ENCODE measurements around the gene COL4A2.
"Not testable (repeated sequence)": the region's sequence is repeated elsewhere in the genome, so short reads cannot be mapped to it uniquely, and the experiment has no call there.

The COL4A2 gene

GRCh38 chr13:110475117-110475516 is 168.0 kb downstream of the COL4A2 start:
- no peak for DNase-seq (ENCODE audit: low spot score)

- no peak for DNase-seq (ENCODE audit: low spot score)
These were observed 168.6 kb downstream of the COL4A2 start for GRCh38 chr13:110475550-110476219.

DNA sequence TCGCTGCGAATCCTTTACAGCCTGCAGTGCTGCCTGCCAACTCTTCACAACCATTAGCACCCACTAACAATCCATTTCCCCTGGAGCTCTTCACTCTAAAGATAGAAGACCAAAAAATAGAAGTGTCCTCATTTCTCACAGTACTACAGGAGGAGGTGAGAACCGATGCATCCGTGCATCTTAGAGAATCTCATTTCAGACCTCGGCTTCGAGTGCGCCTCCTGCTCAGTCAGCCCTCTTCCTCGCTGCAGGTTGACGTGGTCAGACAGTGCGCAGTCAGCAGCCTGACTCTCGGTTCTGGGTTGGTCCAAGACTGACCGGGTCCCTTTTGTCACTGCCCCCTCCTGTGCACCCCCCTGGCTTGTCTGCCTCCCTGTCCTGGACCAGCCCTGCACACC is 169.1 kb downstream of the COL4A2 start:
- DNase-seq (ENCODE audit: low spot score): no peak

DNA sequence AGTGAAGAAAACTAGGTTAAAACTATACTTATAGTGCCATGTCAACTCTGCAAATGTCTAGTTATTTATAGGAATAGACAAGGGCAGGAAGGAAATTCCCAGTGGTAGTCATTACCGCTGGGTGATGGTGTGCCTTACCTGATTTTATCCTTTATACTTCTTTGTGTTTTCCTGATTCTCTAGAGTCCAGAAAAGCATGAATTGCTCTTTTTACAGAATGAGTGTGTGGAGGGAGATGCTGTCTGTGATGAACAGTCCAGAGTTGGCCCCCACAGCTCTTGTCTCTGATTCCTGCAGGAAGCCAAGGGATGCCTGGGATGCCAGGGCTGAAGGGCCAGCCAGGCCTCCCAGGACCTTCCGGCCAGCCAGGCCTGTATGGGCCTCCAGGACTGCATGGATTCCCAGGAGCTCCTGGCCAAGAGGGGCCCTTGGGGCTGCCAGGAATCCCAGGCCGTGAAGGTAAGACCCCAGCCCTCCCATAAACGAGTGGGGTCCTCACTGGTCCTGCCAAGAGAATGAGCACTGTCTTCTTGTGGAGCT is 170.7 kb downstream of the COL4A2 start:
- DNase-seq (ENCODE audit: low spot score): no peak

DNA sequence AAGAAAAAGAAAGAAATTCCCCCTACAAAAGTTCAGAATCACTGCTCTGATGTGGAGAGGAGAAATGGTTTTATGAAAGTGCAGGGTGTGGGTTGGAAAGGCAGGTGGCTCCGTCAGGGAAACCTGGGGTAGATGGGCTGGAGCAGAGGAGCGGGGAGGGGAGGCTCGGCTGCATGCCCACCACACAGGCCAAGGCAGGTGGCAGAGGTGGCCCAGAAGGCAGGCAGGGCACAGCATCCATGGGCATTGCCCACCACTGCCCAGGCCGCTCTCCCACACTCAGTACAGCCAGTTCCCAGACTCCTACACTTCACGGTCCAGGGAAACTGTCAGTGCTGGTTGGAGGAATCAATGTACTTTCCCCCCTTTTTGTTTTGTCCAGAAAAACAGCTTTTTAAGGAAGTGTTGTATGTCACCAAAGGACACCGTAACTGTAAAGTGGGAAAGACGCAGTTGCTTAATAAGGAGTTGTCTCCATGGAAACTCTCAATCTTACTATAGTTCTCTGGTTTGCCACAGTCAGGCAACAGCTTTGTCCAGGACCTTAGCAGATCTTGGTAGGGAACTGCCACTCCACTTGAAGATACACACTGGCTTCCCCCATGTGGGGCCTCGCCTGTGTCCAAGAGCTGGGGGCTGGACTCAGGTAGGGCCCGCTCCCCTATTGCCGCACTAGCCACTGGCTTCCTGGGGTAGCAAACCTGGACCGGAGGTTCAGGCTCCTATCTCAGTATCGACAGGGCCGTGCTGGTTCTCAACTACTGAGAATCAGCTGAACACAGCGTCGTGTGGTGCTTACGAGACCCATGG is 171.5 kb downstream of the COL4A2 start:
- no peak for DNase-seq (ENCODE audit: low spot score)

DNA sequence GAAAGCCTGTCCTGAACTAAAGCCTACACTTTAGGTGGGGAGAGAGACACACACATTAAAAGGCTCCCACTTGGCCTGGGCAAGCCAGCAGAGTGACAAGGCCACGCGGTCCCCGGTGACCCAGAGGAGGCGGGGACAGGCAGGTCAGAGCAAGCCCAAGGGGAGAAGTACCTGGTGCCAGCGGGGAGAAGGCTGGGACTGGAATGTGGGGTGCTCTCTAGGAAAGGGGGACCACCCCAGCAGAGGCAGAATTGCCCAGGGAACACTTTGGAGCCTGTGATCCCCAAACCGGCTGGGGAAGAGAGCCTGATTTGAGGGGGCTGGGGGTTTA is 172.1 kb downstream of the COL4A2 start:
- DNase-seq (ENCODE audit: low spot score): no peak

- DNase-seq (ENCODE audit: low spot score): no peak
These were observed 172.6 kb downstream of the COL4A2 start for GRCh38 chr13:110479648-110480047.

- DNase-seq (ENCODE audit: low spot score): no peak
These were observed 173.1 kb downstream of the COL4A2 start for GRCh38 chr13:110480161-110480560.

DNA sequence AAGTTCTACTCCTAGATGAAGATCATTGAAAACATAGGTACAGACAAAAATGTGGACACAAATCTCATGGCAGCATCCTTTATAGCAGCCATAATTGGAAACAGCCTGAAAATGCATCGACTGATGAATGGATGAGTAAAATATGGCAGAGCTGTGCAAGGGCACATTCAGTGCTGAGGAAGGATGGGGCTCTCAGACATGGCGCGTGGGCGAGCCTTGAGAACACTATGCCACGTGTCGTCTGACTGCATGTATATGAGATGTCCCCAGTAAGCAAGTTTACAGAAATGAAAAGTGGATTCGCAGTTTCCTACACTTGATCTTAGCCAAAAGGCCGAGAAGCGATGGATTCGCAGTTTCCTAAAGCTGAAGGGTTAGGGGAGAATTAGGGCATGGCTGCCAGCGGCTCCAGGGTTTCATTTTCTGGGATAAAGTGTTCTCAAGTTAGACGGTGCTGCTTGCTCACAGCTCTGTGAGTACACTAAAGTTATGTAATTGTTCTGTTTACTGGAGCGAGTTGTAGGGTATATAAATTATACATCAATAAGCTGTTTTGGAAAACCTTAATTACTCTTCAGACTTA is 176.4 kb downstream of the COL4A2 start:
- DNase-seq (ENCODE audit: low spot score): no peak

GRCh38 chr13:110484290-110485048 is 177.4 kb downstream of the COL4A2 start:
- no peak for DNase-seq (ENCODE audit: low spot score)

DNA sequence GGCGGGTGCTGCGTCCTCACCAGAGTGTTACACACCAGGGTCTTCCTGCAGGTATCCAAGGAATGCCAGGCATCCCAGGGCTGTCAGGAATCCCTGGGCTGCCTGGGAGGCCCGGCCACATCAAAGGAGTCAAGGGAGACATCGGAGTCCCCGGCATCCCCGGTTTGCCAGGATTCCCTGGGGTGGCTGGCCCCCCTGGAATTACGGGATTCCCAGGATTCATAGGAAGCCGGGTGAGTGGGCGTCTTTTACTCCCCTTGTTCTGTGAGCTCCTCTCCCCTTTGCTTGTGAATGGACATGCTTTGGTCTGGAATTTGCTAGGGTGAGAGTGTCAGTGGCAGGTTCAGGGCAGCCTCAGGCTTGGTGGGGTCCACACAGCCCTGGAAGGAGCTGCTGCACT is 178.5 kb downstream of the COL4A2 start:
- no peak for DNase-seq (ENCODE audit: low spot score)

GRCh38 chr13:110486061-110486715 is 179.1 kb downstream of the COL4A2 start:
- DNase-seq (ENCODE audit: low spot score): no peak

DNA sequence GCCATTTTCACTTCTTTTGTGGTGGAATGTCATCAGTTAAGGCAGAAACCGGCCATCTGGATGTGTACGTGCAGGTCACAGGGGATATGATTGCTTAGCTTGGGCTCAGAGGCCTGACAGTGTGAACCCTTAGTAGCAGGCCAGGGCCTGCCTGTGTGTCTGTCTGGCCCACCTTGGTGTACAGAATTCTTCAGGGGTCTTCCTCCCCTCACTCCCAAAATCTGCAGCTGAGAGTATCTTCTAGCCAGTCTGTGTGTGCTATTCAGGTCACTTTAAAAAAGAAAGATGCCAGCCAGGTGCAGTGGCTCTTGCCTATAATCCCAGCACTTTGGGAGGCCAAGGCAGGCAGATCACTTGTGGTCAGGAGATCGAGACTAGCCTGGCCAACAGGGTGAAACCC is 179.8 kb downstream of the COL4A2 start:
- not testable (repeated sequence) for DNase-seq (ENCODE audit: low spot score)

DNA sequence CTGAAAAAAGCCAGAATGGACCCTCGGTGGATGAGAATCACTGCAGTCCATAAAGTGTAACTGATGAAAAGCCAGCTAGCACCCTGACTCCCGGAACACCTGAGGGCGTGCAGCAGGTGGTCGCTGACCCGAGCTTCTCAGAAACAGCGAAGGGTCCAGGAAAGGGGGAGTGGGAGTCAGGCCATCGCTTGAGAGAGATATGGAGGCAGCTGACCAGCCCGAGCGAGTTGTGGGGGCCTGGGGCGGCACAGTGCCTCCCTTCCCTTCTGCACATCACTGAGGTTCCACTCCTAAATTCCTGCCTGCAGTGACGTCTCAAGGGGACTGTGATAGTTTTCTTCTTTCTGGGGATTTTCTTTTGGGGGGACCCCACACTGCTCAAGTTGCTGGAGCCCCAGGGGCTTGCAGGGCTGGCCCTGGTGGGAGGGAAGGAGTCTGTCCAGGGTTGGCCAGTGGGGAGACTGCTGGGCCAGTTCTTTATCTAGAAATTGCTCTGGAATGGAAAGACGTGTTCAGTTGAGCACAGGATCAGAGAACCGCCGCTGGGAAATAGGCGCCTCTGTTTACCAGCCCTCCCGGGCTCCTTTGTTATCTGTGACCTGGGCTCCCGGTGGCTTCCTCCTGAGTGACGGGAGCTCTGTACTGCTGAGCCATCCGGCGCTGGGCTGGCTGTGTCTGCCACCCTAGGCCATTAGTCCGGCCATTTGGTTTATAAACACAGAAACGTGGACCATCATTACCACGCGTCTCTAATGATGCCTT is 183.1 kb downstream of the COL4A2 start:
- no peak for DNase-seq (ENCODE audit: low spot score)

DNA sequence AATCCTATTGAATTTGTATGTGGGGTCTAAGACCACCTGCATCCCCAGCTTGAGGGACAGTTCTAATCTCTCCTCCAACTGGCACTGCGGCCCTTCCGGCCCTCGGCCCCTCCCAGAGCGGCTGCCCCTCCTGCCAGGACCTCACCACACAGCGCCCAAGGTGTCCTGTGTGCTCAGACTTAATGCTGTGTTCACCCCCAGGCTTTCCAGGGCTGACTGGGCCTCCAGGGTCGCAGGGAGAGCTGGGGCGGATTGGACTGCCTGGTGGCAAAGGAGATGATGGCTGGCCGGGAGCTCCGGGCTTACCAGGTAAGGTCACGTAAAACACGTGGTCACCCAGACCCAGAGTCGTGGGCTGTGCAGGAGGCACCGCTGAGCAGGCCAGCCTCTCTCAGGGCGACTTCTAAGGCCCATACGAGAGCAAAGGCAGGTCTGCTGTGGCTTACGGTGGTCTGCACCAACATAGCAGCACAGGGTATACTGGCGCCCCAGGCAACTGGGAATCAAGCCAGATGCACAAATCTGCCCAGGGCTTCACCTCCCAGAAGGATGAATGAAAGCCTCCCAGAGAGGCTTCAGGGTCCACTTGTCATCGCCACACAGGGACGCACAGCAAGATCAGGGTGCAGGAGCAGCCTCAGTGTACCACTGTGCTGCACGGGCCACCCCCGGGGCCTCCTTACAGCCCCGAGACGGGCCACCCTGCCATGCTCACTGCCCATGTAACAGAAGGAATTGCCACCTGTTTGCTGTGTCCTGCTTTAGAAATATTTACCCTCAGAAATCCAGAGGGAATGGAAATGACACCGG is 185.0 kb downstream of the COL4A2 start:
- no peak for DNase-seq (ENCODE audit: low spot score)

DNA sequence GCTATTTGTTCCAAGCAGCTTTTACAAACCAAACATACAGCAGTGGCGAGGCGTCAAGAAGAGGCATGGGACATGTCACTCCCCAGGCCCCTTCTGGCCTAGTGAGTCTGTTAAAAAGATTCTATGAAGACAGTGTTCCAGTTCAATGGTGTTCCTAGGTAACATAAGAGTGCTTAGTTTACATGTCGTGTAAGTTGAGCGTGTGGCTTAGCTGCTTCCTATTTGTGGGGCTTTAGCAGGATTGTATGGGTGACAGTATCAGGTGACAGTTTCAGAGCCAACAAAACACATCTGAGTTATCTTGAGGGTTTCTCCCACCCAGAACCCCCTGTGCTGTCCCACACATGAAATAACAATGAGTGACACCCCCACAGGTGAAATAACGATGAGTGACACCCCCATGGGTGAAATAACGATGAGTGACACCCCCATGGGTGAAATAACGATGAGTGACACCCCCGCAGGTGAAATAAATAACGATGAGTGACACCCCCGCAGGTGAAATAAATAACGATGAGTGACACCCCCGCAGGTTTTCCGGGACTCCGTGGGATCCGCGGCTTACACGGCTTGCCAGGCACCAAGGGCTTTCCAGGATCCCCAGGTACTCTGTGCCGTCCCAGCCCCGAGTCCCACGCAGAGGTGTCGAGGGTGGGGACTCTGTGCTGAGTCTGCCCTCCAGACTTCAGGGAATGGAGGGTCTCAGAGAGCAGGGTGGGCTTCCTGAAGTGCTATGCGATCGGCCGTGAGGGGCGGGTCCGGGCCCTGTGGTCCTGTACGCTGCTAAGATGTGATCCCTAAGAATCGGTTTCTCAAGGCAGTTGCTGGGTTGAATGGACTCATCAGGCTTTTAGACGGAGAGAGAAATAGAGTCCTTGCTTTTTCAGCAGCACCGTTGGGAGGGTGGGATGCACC is 185.9 kb downstream of the COL4A2 start:
- no peak for DNase-seq (ENCODE audit: low spot score)

DNA sequence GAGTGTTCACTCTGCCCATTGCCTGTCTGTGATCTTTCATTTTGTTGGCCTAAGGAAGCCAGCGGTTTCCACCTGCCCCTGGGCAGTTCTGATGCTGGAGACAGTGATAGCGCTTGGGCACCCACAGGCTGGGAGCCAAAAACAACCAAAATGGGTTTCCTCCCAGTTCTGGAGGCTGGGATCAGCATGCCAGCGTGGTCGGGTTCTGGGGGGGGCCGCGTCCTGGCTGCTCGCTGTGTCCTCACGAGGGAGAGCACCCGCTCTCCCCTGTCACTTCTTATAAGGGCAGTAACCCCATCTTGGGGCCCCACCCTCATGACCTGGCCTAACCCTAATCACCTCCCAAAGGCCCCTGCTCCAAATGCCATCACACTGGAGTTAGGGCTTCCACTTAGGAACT is 186.5 kb downstream of the COL4A2 start:
- no peak for DNase-seq (ENCODE audit: low spot score)

DNA sequence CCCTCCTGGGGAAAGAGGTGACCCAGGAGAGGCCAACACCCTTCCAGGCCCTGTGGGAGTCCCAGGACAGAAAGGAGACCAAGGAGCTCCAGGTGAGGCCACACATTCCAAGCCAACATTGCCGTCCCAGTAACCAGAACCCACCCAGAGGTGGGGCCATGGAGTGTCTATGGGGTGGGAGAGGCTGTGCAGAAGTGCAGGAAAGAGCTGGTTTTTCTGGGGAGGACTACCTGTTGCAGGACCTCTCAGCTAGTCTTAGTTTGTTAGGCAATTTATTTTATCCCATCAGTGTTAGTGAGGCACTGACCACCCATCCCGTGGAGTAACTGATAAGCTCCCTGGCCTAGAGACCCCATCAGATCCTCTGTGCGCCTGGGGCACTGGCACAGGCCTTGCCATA is 188.3 kb downstream of the COL4A2 start:
- DNase-seq (ENCODE audit: low spot score): no peak

DNA sequence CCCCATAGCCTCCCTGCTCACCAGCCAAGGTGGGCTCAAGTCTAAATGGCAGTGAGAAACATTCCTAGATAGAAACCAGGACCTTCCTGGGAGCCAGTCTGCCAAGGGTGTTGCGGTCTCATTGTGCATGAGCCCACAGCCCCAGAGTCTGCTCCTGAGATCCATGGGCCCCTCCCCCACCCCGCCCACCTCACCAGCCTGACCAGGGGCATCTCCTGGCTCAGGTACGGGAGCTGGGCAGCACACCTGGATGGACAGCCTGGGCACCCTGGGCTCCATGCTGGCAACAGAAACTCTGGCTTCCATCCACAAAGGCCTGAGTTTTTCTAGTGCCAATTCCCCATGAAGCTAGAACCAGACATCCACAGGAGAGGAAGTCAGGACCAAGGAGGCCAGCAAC is 188.8 kb downstream of the COL4A2 start:
- DNase-seq (ENCODE audit: low spot score): no peak

Data from hematopoietic multipotent progenitor cell treated with erythropoietin and hydrocortisone succinate and interleukin-3 and kit ligand, for 15 days (in vitro differentiated cells).